Endothelial cell of umbilical vein (primary cell): Measurements from ENCODE around the gene SPA17.

Experiments used
- EZH2 ChIP-seq: IDR thresholded peaks from 2 replicates; pipeline ENCODE4 v1.6.1; 2012; ENCODE audit warnings: borderline replicate concordance, low read depth, mild to moderate bottlenecking, moderate library complexity, low read length, inconsistent platforms; ENCODE audit not compliant: severe bottlenecking
- JUN ChIP-seq: IDR thresholded peaks from 2 replicates; pipeline ENCODE4 v1.6.1; 2011; ENCODE audit warnings: borderline replicate concordance, low read depth; ENCODE audit not compliant: insufficient read length, insufficient read depth
- MYC ChIP-seq: IDR thresholded peaks from one replicate; pipeline ENCODE4 v1.6.1; 2011; ENCODE audit warnings: mild to moderate bottlenecking, low read depth, low read length
- POLR2A ChIP-seq: IDR thresholded peaks from 2 replicates; pipeline ENCODE4 v1.6.1; 2012; ENCODE audit warnings: low read depth, mild to moderate bottlenecking, control low read depth, low read length
- TF ChIP-seq, protein P1 (sequence below), 2 donors: IDR thresholded peaks; 1 replicate in 1 of 2; 2 replicates in 1 of 2; pipeline ENCODE4 v1.5.1; 2011; ENCODE audit warnings: low read length in 2 of 2, mild to moderate bottlenecking in 2 of 2, moderate library complexity in 2 of 2, control low read depth in 1 of 2, inconsistent platforms in 1 of 2, low read depth in 1 of 2; ENCODE audit not compliant: insufficient read depth in 1 of 2; ENCODE audit errors: extremely low read depth in 1 of 2

DNA sequence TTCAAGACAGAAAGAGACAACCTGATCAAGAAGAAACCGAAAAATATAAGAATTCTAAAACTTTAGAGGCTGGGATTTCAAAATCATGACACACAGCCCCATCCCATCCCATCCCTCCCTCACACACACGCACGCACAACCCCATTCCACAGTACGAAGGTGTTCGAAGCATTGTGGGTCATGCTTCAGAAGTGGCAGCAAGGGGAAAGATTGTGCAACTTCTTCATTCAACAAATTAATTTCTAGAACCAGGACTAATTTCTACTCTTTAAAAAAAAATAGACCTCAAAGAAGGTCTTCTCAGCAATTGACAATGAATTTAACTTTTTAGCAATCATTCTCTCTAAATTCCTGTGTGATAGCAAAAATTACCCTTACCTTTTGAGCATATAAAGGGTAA is 867 bp downstream of the SPA17 start:
- TF ChIP-seq, protein P1, sequence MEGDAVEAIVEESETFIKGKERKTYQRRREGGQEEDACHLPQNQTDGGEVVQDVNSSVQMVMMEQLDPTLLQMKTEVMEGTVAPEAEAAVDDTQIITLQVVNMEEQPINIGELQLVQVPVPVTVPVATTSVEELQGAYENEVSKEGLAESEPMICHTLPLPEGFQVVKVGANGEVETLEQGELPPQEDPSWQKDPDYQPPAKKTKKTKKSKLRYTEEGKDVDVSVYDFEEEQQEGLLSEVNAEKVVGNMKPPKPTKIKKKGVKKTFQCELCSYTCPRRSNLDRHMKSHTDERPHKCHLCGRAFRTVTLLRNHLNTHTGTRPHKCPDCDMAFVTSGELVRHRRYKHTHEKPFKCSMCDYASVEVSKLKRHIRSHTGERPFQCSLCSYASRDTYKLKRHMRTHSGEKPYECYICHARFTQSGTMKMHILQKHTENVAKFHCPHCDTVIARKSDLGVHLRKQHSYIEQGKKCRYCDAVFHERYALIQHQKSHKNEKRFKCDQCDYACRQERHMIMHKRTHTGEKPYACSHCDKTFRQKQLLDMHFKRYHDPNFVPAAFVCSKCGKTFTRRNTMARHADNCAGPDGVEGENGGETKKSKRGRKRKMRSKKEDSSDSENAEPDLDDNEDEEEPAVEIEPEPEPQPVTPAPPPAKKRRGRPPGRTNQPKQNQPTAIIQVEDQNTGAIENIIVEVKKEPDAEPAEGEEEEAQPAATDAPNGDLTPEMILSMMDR (IDR thresholded peaks at IDR 0.05; ENCODE audit: extremely low read depth in 1 of 2, insufficient read depth in 1 of 2, low read depth in 1 of 2, low read length in 2 of 2) = no peak
- TF ChIP-seq EZH2 = no peak
- no peak for TF ChIP-seq POLR2A
- no peak for TF ChIP-seq MYC
- TF ChIP-seq JUN = no peak
